HS-27A (cell line): ENCODE measurements around the gene TADA3.
A peak's percentile ranks its signal among the peaks of the same experiment; 100 is the strongest.

Experiments used
- DNase-seq: peaks from one replicate; pipeline ENCODE4 v3.0.0-alpha.2; 2012; ENCODE audit warnings: low read depth, missing footprints

The TADA3 gene, protein sequence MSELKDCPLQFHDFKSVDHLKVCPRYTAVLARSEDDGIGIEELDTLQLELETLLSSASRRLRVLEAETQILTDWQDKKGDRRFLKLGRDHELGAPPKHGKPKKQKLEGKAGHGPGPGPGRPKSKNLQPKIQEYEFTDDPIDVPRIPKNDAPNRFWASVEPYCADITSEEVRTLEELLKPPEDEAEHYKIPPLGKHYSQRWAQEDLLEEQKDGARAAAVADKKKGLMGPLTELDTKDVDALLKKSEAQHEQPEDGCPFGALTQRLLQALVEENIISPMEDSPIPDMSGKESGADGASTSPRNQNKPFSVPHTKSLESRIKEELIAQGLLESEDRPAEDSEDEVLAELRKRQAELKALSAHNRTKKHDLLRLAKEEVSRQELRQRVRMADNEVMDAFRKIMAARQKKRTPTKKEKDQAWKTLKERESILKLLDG

DNA sequence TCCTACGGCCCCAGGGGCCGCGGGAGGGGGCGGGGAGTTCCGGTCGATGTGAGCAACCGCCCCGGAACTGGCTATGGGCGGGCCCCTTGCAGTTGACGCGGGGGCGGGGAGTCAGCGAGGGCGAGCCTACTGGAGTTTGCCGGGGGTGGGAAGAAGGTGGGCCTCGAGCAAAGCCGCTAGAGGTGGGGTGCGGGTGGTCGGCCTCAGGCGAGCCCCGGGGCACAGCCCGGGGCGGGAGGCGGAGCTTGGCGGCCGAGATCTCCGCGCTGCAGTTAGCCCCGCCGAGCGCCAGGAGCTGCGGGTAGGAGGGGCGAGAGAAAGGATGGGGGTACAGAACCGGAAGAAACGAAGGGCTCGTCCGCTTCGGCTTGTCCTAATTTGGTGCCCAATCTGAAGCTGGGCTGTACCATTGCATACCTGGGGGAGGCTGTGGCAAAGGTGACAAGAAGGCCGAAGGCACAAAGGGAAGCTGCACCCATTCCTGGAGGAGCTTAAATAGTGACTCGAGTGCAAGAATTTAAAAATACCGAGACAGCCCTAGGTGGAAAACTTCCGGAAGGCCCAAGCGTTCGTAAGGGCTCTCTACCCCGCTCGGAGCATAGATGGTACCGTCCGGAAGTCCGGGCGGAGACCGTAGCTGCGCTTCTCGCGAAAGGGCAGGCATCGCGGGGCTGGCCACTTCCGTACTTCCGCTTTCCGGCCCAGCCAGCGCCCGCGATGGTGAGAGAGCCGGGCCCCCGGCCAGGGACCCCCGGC is at the start of gene TADA3, which contains the start of gene ARPC4:
Gene TADA3 (minus strand): TSS at position 69 of the 756 bp plus-strand sequence. CDS start 1,007 bp downstream, outside the sequence.
Gene ARPC4 (plus strand): TSS at position 678 of the 756 bp plus-strand sequence. CDS start 40 bp downstream, at position 718.
- peak; percentile 96 for DNase-seq

DNA sequence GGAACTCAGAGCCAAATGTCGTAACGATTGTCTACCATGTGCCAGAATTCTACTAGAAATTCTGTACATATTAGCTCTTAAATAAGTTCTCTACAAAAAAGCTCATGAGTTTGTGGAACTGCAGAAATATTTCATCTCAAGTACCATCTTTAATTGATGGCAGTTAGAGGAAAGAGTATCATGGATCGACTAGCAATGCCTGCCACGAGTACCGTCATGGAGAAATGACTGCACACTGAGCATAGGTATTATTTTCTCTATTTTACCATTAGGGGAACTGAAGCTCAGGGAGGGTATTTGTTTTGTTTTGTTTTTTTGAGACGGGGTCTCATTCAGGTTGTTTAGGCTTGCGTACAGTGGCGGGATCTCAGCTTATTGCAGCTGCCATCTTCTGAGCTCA is 48.7 kb upstream of the TADA3 start:
- no peak for DNase-seq

- no peak for DNase-seq
Observed at GRCh38 chr3:9838856-9839255, 46.6 kb upstream of the TADA3 start.

GRCh38 chr3:9837701-9838582 is 45.7 kb upstream of the TADA3 start:
- DNase-seq: no peak

DNA sequence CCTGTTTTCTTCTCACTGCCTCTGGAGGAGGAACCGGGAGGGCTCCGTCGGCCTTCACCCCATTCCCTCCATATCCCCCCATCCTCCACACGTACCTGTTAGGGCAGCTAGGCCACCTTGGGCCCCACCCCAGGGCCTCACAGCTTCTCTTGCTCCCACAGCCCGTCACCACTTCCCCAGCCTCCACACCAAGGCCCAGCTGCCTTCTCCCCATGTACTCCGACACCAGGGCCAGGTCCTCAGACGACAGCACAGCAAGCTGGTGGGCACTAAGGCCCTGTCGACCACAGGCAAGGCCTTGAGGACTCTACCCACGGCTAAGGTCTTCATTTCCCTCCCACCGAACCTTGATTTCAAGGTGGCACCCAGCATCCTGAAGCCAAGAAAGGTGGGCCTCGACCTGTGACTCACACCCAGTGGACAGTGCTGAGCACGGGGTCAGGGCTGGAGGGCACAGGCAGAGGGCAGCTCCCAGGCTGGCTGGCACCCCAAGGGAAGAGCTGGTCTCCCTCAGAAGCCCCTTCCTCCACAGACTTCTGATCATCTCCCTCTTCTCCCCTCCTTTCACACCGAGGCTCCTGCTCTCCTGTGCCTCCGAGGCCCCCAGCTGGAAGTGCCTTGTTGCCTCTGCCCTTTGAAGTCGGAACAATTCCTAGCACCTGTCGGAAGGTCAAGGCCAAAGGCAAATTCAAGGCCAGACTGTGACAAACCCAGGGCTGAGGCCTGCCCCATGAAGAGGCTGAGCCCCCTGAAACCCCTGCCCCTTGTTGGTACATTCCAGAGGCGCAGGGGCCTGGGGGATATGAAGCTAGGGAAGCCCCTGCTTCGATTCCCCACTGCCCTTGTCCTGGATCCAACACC is 42.5 kb upstream of the TADA3 start:
- no peak for DNase-seq

- DNase-seq: no peak
Observed at GRCh38 chr3:9833078-9833477, 40.8 kb upstream of the TADA3 start.

GRCh38 chr3:9831253-9831652 is 39.0 kb upstream of the TADA3 start:
- DNase-seq: no peak

DNA sequence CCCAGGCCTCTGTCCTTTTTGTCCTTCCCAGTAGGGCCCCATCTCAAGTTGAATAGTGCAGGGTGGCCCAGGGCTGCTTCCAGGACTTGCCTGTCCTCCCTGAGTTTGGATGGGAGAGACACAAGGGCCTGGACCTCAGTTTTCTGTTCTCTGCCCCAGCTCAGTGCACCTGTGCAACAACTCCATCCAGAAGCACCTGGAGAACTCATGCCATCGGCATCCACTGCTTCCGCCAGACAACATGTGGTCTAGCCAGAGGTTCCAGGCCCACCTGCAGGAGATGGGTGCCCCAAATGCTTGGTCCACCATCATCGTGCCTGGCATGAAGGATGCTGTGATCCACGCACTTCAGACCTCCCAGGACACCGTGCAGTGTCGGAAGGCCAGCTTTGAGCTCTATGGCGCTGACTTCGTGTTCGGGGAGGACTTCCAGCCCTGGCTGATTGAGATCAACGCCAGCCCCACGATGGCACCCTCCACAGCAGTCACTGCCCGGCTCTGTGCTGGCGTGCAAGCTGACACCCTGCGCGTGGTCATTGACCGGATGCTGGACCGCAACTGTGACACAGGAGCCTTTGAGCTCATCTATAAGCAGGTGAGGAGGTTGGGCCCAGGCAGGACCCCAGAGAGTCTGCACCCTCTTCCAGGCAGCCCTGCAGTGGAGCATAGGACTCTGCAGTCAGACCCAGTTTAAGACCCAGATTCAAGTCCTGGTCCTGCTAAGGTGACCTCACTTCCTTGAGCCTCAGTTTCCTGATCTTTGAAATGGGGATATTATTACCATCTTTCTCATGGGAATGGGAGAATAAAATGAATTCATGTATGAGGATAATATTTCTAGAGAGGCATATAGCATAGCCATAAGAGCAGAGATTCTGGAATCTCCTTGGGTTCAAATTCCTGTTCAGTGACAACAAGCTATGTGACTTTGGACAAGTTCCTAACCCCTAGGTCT is 36.8 kb upstream of the TADA3 start:
- DNase-seq: no peak

DNA sequence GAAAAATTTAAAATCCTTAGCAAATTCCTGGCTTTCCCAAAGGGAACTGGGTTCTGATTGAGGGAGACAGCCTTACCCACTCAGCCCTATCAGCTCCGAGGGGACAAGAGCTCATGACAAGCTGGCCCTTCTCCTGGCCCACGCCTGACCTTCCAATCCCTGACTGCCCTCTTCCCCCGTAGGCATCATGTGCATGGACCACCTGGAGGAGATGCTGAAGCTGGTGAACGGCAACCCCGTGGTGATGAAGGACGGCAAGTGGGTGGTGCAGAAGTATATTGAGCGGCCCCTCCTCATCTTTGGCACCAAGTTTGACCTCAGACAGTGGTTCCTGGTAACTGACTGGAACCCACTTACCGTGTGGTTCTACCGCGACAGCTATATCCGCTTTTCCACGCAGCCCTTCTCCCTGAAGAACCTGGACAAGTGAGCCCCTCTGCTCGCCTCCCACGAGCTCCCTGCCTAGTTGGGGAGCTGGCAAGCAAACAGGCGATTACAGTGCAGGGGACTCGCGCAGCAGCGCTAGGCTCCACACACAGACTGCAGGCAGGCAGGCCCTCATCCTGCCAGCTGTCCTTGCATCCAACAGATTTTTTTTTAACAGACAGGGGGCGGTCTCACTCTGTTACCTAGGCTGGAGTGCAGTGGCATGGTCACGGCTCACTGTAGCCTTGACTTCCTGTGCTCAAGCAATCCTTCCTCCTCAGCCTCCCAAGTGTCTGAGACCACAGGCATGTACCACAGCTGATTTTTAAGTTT is 34.7 kb upstream of the TADA3 start:
- no peak for DNase-seq

- no peak for DNase-seq
Observed at GRCh38 chr3:9825451-9826040, 33.3 kb upstream of the TADA3 start.

DNA sequence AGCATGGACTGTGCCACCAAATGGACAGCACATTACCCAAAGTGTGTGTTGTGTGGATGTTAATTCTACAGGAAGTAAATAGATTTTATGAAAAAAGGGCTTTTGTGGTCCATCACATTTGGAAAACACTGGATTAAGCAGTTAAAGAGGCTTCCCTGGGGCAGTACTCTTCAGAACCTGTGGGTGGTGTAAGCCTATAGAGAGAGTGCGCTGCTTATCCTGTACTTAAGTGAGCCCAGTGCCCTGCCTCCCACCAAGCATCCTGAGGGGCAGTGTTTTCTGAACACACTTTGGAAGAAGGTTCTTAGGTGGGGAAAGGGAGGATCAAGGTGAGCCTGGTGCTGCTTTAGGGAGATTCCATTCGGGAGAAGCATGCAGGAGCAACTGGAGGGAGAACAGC is 28.7 kb upstream of the TADA3 start:
- DNase-seq: no peak

GRCh38 chr3:9820543-9820942 is 28.3 kb upstream of the TADA3 start:
- no peak for DNase-seq

- DNase-seq: no peak
Observed at GRCh38 chr3:9818666-9819335, 26.5 kb upstream of the TADA3 start.

DNA sequence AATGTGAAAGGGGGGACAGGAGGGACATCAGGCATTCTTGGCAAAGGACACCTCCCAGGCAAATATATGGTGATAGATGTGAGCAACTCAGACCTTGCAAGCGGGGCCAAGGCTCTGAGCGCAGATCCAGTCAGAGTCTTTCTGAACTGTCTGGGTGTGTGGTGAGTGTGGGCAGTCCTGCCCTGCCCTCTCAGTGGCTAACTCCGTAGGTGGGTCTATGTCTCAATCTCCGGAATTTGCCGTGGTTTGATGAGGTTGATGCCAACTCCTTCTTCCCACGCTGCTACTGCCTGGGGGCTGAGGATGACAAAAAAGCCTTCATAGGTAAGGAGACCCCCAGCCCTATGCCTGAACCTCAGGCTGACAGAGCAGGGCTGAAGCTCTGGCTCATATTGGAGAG is 25.2 kb upstream of the TADA3 start:
- DNase-seq: no peak

DNA sequence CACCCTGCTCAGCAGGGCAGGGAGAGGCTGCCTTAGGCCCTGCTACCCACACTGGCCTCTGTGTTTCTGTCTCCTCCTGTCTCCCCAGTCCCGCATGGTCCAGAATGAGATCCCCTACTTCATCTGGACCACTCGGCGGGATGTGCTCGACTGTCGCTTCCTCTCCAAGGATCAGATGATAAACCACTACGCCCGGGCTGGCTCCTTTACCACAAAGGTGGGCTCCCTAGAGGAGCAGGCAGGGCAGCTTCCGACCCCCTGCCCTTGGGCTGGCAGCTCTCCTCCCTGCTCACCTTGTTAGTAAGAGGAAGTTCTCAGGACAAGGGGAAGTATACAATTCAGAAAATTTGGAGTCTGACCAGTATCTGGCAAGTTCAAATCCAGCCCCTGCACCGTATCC is 23.7 kb upstream of the TADA3 start:
- DNase-seq: no peak

DNA sequence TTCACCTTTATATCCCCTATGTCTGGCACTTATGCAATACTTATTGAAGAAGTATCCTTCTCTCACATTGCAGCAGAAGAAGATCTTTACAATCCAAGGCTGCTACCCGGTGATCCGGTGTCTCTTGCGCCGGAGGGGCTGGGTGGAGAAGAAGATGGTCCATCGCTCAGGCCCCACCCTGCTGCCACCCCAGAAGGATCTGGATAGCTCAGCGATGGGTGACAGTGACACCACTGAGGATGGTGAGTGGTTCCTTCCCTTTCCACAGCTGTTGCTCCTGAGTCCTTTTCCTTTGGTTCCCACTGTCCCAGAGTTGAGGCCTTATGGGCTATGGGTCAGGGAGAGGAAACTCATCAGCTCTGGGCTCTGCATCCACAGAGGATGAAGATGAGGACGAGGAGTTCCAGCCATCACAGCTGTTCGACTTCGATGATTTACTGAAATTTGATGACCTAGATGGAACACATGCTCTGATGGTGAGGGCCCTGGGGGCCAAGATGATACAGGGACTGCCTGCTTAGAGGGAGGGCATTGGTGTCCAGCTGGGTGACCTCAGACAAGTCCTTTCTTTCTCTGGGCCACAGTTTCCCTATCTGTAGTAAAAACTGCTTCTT is 20.7 kb upstream of the TADA3 start:
- DNase-seq: no peak

DNA sequence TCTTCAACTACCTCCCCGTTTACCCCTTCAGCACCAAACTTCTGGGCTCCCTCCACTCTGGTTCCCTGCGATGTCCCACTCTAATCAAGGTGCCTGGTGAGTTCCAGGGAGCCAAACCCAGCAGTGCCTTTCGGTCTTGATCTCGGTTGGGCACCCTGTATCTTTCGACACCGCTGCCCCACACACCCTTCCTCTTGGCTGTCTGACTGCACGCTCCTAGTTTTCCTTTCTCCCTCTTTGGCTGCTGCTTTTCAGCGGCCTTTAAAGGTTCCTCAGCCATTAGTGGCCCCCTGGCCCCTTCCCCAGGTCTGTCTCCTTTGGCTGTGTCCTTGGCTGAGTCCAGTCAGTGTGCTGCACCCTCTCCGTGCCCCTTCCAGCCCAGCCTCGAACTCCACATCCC is 18.6 kb upstream of the TADA3 start:
- DNase-seq: no peak

GRCh38 chr3:9810433-9810770 is 18.1 kb upstream of the TADA3 start:
- no peak for DNase-seq
